22Rv1 (cell line): ENCODE data around the gene PDLIM3.

Source experiments
- ZFX ChIP-seq: fragments of 450-650 bp; IDR thresholded peaks from 2 replicates; pipeline ENCODE4 v1.6.1; 2017; ENCODE audit warnings: antibody characterized with exemption, borderline replicate concordance
- TF ChIP-seq, protein P1 (sequence below): fragments of 450-650 bp; IDR thresholded peaks from 2 replicates; pipeline ENCODE4 v1.5.1; 2017; ENCODE audit warnings: mild to moderate bottlenecking

GRCh38 chr4:185554365-185555126, 19.2 kb upstream of the PDLIM3 start:
- TF ChIP-seq, protein P1, sequence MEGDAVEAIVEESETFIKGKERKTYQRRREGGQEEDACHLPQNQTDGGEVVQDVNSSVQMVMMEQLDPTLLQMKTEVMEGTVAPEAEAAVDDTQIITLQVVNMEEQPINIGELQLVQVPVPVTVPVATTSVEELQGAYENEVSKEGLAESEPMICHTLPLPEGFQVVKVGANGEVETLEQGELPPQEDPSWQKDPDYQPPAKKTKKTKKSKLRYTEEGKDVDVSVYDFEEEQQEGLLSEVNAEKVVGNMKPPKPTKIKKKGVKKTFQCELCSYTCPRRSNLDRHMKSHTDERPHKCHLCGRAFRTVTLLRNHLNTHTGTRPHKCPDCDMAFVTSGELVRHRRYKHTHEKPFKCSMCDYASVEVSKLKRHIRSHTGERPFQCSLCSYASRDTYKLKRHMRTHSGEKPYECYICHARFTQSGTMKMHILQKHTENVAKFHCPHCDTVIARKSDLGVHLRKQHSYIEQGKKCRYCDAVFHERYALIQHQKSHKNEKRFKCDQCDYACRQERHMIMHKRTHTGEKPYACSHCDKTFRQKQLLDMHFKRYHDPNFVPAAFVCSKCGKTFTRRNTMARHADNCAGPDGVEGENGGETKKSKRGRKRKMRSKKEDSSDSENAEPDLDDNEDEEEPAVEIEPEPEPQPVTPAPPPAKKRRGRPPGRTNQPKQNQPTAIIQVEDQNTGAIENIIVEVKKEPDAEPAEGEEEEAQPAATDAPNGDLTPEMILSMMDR, result no peak
- no peak for TF ChIP-seq ZFX
